Measurements from ENCODE around the gene CDC42SE2. TPM values are rescaled to one million over a fixed set of nuclear protein-coding genes. Genes with fewer than 3 reads are reported as not detected.
"Not testable (repeated sequence)": the region's sequence is repeated elsewhere in the genome, so short reads cannot be mapped to it uniquely, and the experiment has no call there.

CDC42SE2 gene
- total RNA-seq, 2 experiments from 2014 or later, result 112 to 116 TPM

GRCh38 chr5:131371835-131372234 lies 108.0 kb downstream of the CDC42SE2 start:
- H3K4me3 Mint-ChIP-seq, result no peak overlapping the region
- peaks cover 12% of the 10 kb centered on the region for H3K9me3 Mint-ChIP-seq
- DNase-seq, result no peak
- H3K4me1 Mint-ChIP-seq, result peaks cover 87% of the 10 kb centered on the region
- H3K36me3 Mint-ChIP-seq, result peaks cover 74% of the 10 kb centered on the region
- H3K27me3 Mint-ChIP-seq, result no peaks in the 10 kb centered on the region
- peak overlapping the region; percentile 86 for H3K27ac Mint-ChIP-seq

GRCh38 chr5:131373265-131373664 lies 109.4 kb downstream of the CDC42SE2 start:
- H3K27me3 Mint-ChIP-seq, result no peaks in the 10 kb centered on the region
- peak overlapping the region; percentile 86 for H3K27ac Mint-ChIP-seq
- H3K36me3 Mint-ChIP-seq, result peaks cover 70% of the 10 kb centered on the region
- peaks cover 92% of the 10 kb centered on the region for H3K4me1 Mint-ChIP-seq
- peaks cover 6% of the 10 kb centered on the region for H3K9me3 Mint-ChIP-seq
- H3K4me3 Mint-ChIP-seq, result peak overlapping the region; percentile 30
- no peak for DNase-seq

- Mint-ChIP-seq H3K27ac (peak overlapping the region; percentile 92), H3K27me3 (no peaks in the 10 kb centered on the region), H3K4me1 (peaks cover 90% of the 10 kb centered on the region), H3K4me3 (peak overlapping the region; percentile 38), H3K36me3 (peaks cover 59% of the 10 kb centered on the region), H3K9me3 (peaks cover 4% of the 10 kb centered on the region)
- DNase-seq, result no peak
Observed at GRCh38 chr5:131375351-131375750, 111.5 kb downstream of the CDC42SE2 start.

- no peak overlapping the region for H3K4me3 Mint-ChIP-seq
- peak overlapping the region; percentile 92 for H3K27ac Mint-ChIP-seq
- H3K36me3 Mint-ChIP-seq, result peaks cover 56% of the 10 kb centered on the region
Observed at GRCh38 chr5:131377346-131377745, 113.5 kb downstream of the CDC42SE2 start.

GRCh38 chr5:131377785-131378325 lies 114.0 kb downstream of the CDC42SE2 start:
- peak overlapping the region; percentile 41 for H3K4me3 Mint-ChIP-seq
- H3K9me3 Mint-ChIP-seq, result peaks cover 9% of the 10 kb centered on the region
- H3K4me1 Mint-ChIP-seq, result peaks cover 90% of the 10 kb centered on the region
- DNase-seq, result no peak
- H3K36me3 Mint-ChIP-seq, result peaks cover 51% of the 10 kb centered on the region
- no peaks in the 10 kb centered on the region for H3K27me3 Mint-ChIP-seq
- H3K27ac Mint-ChIP-seq, result peak overlapping the region; percentile 92

More at GRCh38 chr5:131377346-131377745, 113.5 kb downstream of the CDC42SE2 start:
- no peak for DNase-seq
- H3K4me1 Mint-ChIP-seq, result peaks cover 90% of the 10 kb centered on the region
- no peaks in the 10 kb centered on the region for H3K27me3 Mint-ChIP-seq
- H3K9me3 Mint-ChIP-seq, result peaks cover 9% of the 10 kb centered on the region

GRCh38 chr5:131378721-131379541 lies 115.1 kb downstream of the CDC42SE2 start:
- H3K4me3 Mint-ChIP-seq, result peak overlapping the region; percentile 44
- H3K27me3 Mint-ChIP-seq, result no peaks in the 10 kb centered on the region
- peak overlapping the region; percentile 93 for H3K27ac Mint-ChIP-seq
- H3K9me3 Mint-ChIP-seq, result peaks cover 9% of the 10 kb centered on the region
- DNase-seq, result no peak
- H3K36me3 Mint-ChIP-seq, result peaks cover 50% of the 10 kb centered on the region
- H3K4me1 Mint-ChIP-seq, result peaks cover 88% of the 10 kb centered on the region

GRCh38 chr5:131379723-131380122 lies 115.9 kb downstream of the CDC42SE2 start:
- H3K36me3 Mint-ChIP-seq, result peaks cover 56% of the 10 kb centered on the region
- H3K27ac Mint-ChIP-seq, result peak overlapping the region; percentile 93
- peaks cover 87% of the 10 kb centered on the region for H3K4me1 Mint-ChIP-seq
- peaks cover 9% of the 10 kb centered on the region for H3K9me3 Mint-ChIP-seq
- peak; percentile 68 for DNase-seq
- H3K27me3 Mint-ChIP-seq, result no peaks in the 10 kb centered on the region
- H3K4me3 Mint-ChIP-seq, result peak overlapping the region; percentile 62

- H3K9me3 Mint-ChIP-seq, result not testable (repeated sequence)
Observed at GRCh38 chr5:131380238-131380637, 116.4 kb downstream of the CDC42SE2 start.

GRCh38 chr5:131381021-131381420 lies 117.2 kb downstream of the CDC42SE2 start:
- Mint-ChIP-seq H3K36me3 (peaks cover 51% of the 10 kb centered on the region), H3K9me3 (peaks cover 9% of the 10 kb centered on the region), H3K27me3 (no peaks in the 10 kb centered on the region), H3K27ac (peak overlapping the region; percentile 93), H3K4me1 (peaks cover 85% of the 10 kb centered on the region), H3K4me3 (peak overlapping the region; percentile 30)
- no peak for DNase-seq

More at GRCh38 chr5:131380238-131380637, 116.4 kb downstream of the CDC42SE2 start:
- peak overlapping the region; percentile 93 for H3K27ac Mint-ChIP-seq
- DNase-seq, H3K27me3 Mint-ChIP-seq: not testable (repeated sequence)
- peak overlapping the region; percentile 40 for H3K4me3 Mint-ChIP-seq
- H3K4me1 Mint-ChIP-seq, result peaks cover 86% of the 10 kb centered on the region
- H3K36me3 Mint-ChIP-seq, result peaks cover 56% of the 10 kb centered on the region

- Mint-ChIP-seq H3K9me3 (peaks cover 5% of the 10 kb centered on the region), H3K27me3 (no peaks in the 10 kb centered on the region)
- no peak for DNase-seq
Observed at GRCh38 chr5:131381777-131382176, 117.9 kb downstream of the CDC42SE2 start.

GRCh38 chr5:131382407-131383395 lies 118.8 kb downstream of the CDC42SE2 start:
- Mint-ChIP-seq H3K36me3 (peaks cover 43% of the 10 kb centered on the region), H3K27me3 (no peaks in the 10 kb centered on the region)
- DNase-seq, result peak; percentile 37

More at GRCh38 chr5:131381777-131382176, 117.9 kb downstream of the CDC42SE2 start:
- peaks cover 50% of the 10 kb centered on the region for H3K36me3 Mint-ChIP-seq
- H3K4me3 Mint-ChIP-seq, result peak overlapping the region; percentile 44
- H3K27ac Mint-ChIP-seq, result peak overlapping the region; percentile 93
- H3K4me1 Mint-ChIP-seq, result peaks cover 85% of the 10 kb centered on the region

GRCh38 chr5:131384173-131384572 lies 120.3 kb downstream of the CDC42SE2 start:
- DNase-seq, result no peak
- no peaks in the 10 kb centered on the region for H3K27me3 Mint-ChIP-seq
- H3K4me3 Mint-ChIP-seq, result peak overlapping the region; percentile 16
- H3K36me3 Mint-ChIP-seq, result peaks cover 44% of the 10 kb centered on the region
- peak overlapping the region; percentile 93 for H3K27ac Mint-ChIP-seq
- peaks cover 81% of the 10 kb centered on the region for H3K4me1 Mint-ChIP-seq
- H3K9me3 Mint-ChIP-seq, result peaks cover 5% of the 10 kb centered on the region

More at GRCh38 chr5:131382407-131383395, 118.8 kb downstream of the CDC42SE2 start:
- Mint-ChIP-seq H3K9me3 (peaks cover 5% of the 10 kb centered on the region), H3K4me3 (peak overlapping the region; percentile 49), H3K4me1 (peaks cover 83% of the 10 kb centered on the region), H3K27ac (peak overlapping the region; percentile 93)

GRCh38 chr5:131384616-131385214 lies 120.9 kb downstream of the CDC42SE2 start:
- Mint-ChIP-seq H3K27ac (peak overlapping the region; percentile 93), H3K36me3 (peaks cover 49% of the 10 kb centered on the region), H3K4me3 (peak overlapping the region; percentile 16), H3K4me1 (peaks cover 83% of the 10 kb centered on the region), H3K9me3 (peaks cover 5% of the 10 kb centered on the region), H3K27me3 (no peaks in the 10 kb centered on the region)
- no peak for DNase-seq

GRCh38 chr5:131386124-131386523 lies 122.3 kb downstream of the CDC42SE2 start:
- Mint-ChIP-seq H3K27me3 (no peaks in the 10 kb centered on the region), H3K4me3 (no peak overlapping the region), H3K9me3 (peaks cover 2% of the 10 kb centered on the region), H3K36me3 (peaks cover 52% of the 10 kb centered on the region), H3K4me1 (peaks cover 81% of the 10 kb centered on the region), H3K27ac (peak overlapping the region; percentile 73)
- DNase-seq, result no peak

All from activated naive CD8-positive, alpha-beta T cell treated with anti-CD3 and anti-CD28 coated beads for 36 hours (primary cell).